H9 (cell line): ENCODE results near the gene ANKRD28. TPM values are rescaled to one million over a fixed set of nuclear protein-coding genes. Genes with fewer than 3 reads are reported as not detected.

Experiments used
- DNase-seq: peaks from one replicate; pipeline ENCODE4 v3.0.0-alpha.2; 2017
- H2AFZ ChIP-seq: one replicate; pipeline ENCODE4 v1.6.1; 2013; ENCODE audit warnings: mild to moderate bottlenecking, low read length, control low read depth, moderate library complexity
- H2AK5ac ChIP-seq: 2 replicates; pipeline ENCODE4 v1.6.1; 2013; ENCODE audit warnings: low read length, control low read depth, mixed read lengths; ENCODE audit not compliant: insufficient read length
- H2BK120ac ChIP-seq: one replicate; pipeline ENCODE4 v1.6.1; 2013; ENCODE audit warnings: low read depth, mild to moderate bottlenecking, low read length, control low read depth, inconsistent platforms; ENCODE audit not compliant: poor library complexity, severe bottlenecking
- H2BK12ac ChIP-seq: 2 replicates; pipeline ENCODE4 v1.6.1; 2013; ENCODE audit warnings: low read length, control low read depth, mixed read lengths, low read depth; ENCODE audit not compliant: insufficient read length
- H2BK15ac ChIP-seq: 2 replicates; pipeline ENCODE4 v1.6.1; 2013; ENCODE audit warnings: low read depth, low read length, control low read depth
- H2BK20ac ChIP-seq: one replicate; pipeline ENCODE4 v1.6.1; 2013; ENCODE audit warnings: low read depth, mild to moderate bottlenecking, low read length, control low read depth, inconsistent platforms; ENCODE audit not compliant: poor library complexity, severe bottlenecking
- H2BK5ac ChIP-seq: 2 replicates; pipeline ENCODE4 v1.6.1; 2013; ENCODE audit warnings: low read length, control low read depth, mixed read lengths; ENCODE audit not compliant: insufficient read length
- H3K14ac ChIP-seq: 2 replicates; pipeline ENCODE4 v1.6.1; 2013; ENCODE audit warnings: low read length, control low read depth; ENCODE audit not compliant: insufficient read depth
- H3K18ac ChIP-seq: 2 replicates; pipeline ENCODE4 v1.6.1; 2013; ENCODE audit warnings: low read depth, mild to moderate bottlenecking, mixed read lengths, low read length, control low read depth; ENCODE audit not compliant: insufficient read length
- H3K23ac ChIP-seq: 2 replicates; pipeline ENCODE4 v1.6.1; 2013; ENCODE audit warnings: low read length, control low read depth, mixed read lengths, low read depth; ENCODE audit not compliant: insufficient read length
- H3K23me2 ChIP-seq: 2 replicates; pipeline ENCODE4 v1.6.1; 2013; ENCODE audit warnings: low read depth, mild to moderate bottlenecking, mixed read lengths, low read length, control low read depth; ENCODE audit not compliant: insufficient read length, poor library complexity, severe bottlenecking
- H3K27ac ChIP-seq: 2 replicates; pipeline ENCODE4 v1.5.1; 2013; ENCODE audit warnings: low read length, control low read depth, mixed read lengths, low read depth; ENCODE audit not compliant: insufficient read length
- H3K27me3 ChIP-seq: 2 replicates; pipeline ENCODE4 v1.6.1; 2013; ENCODE audit warnings: low read length, control low read depth, inconsistent platforms; ENCODE audit not compliant: insufficient read depth
- H3K4ac ChIP-seq: 2 replicates; pipeline ENCODE4 v1.6.1; 2013; ENCODE audit warnings: low read depth, mild to moderate bottlenecking, control low read depth, inconsistent platforms, low read length, moderate library complexity
- H3K4me1 ChIP-seq: 2 replicates; pipeline ENCODE4 v1.6.1; 2013; ENCODE audit warnings: low read length, control low read depth, inconsistent platforms; ENCODE audit not compliant: insufficient read depth
- H3K4me2 ChIP-seq: 2 replicates; pipeline ENCODE4 v1.6.1; 2013; ENCODE audit warnings: low read length, control low read depth, mixed read lengths; ENCODE audit not compliant: insufficient read length, insufficient read depth
- H3K56ac ChIP-seq: 2 replicates; pipeline ENCODE4 v1.6.1; 2013; ENCODE audit warnings: low read depth, mild to moderate bottlenecking, mixed read lengths, low read length, control low read depth; ENCODE audit not compliant: insufficient read length
- H3K79me1 ChIP-seq: 2 replicates; pipeline ENCODE4 v1.6.1; 2013; ENCODE audit warnings: low read depth, mild to moderate bottlenecking, moderate library complexity, low read length, control low read depth, inconsistent platforms; ENCODE audit not compliant: insufficient read depth, poor library complexity, severe bottlenecking
- H3K79me2 ChIP-seq: 2 replicates; pipeline ENCODE4 v1.6.1; 2013; ENCODE audit warnings: low read length, control low read depth, inconsistent platforms; ENCODE audit not compliant: insufficient read depth
- H3K9ac ChIP-seq: 2 replicates; pipeline ENCODE4 v1.6.1; 2013; ENCODE audit warnings: low read length, control low read depth, mixed read lengths; ENCODE audit not compliant: insufficient read length; ENCODE audit errors: extremely low read depth
- H3K9me3 ChIP-seq: one replicate; pipeline ENCODE4 v1.6.1; 2013; ENCODE audit warnings: low read depth, low read length, inconsistent platforms; ENCODE audit not compliant: control insufficient read depth
- H3T11ph ChIP-seq: one replicate; pipeline ENCODE4 v1.6.1; 2013; ENCODE audit warnings: mild to moderate bottlenecking, low read length, control low read depth, inconsistent platforms
- H4K20me1 ChIP-seq: one replicate; pipeline ENCODE4 v1.6.1; 2013; ENCODE audit not compliant: control insufficient read depth, insufficient read length, insufficient read depth
- H4K5ac ChIP-seq: 2 replicates; pipeline ENCODE4 v1.6.1; 2013; ENCODE audit warnings: low read depth, mild to moderate bottlenecking, mixed read lengths, low read length, control low read depth; ENCODE audit not compliant: insufficient read length
- H4K8ac ChIP-seq: replicated peaks from 2 replicates; pipeline ENCODE4 v1.6.1; 2013; ENCODE audit warnings: low read length, control low read depth, mixed read lengths, low read depth; ENCODE audit not compliant: insufficient read length
- H4K91ac ChIP-seq: 2 replicates; pipeline ENCODE4 v1.6.1; 2013; ENCODE audit warnings: low read depth, mild to moderate bottlenecking, moderate library complexity, mixed read lengths, low read length, control low read depth; ENCODE audit not compliant: insufficient read length
- H3K27ac Mint-ChIP-seq, 3 experiments: 2 replicates in 2 of 3; 3 replicates in 1 of 3; pipeline ENCODE4 v1.8.0; 2020 to 2021; ENCODE audit warnings: mixed read lengths in 3 of 3, mild to moderate bottlenecking in 1 of 3, moderate library complexity in 1 of 3
- H3K27me3 Mint-ChIP-seq: 2 replicates; pipeline ENCODE4 v1.8.0; 2021; ENCODE audit warnings: low read depth, mild to moderate bottlenecking, moderate library complexity, mixed read lengths
- H3K36me3 Mint-ChIP-seq, 3 experiments: 2 replicates in 2 of 3; 3 replicates in 1 of 3; pipeline ENCODE4 v1.8.0; 2020 to 2021; ENCODE audit warnings: low read depth in 3 of 3, mixed read lengths in 3 of 3; ENCODE audit not compliant: insufficient read depth in 1 of 3
- H3K4me1 Mint-ChIP-seq, 2 experiments: 2 replicates each; pipeline ENCODE4 v1.8.0; 2020; ENCODE audit warnings: mixed read lengths in 2 of 2
- H3K4me3 Mint-ChIP-seq, 2 experiments: 2 replicates in 1 of 2; 3 replicates in 1 of 2; pipeline ENCODE4 v1.8.0; 2020 to 2021; ENCODE audit warnings: mild to moderate bottlenecking in 2 of 2, mixed read lengths in 2 of 2, moderate library complexity in 1 of 2
- H3K9me3 Mint-ChIP-seq, 2 experiments: 2 replicates in 1 of 2; 3 replicates in 1 of 2; pipeline ENCODE4 v1.8.0; 2020; ENCODE audit warnings: mild to moderate bottlenecking in 2 of 2, mixed read lengths in 2 of 2, moderate library complexity in 1 of 2
- WGBS: extraction: QIAGEN DNeasy Blood & Tissue Kit; methylation state at CpG from one replicate; pipeline ENCODE4 v1.1.7; 2013; ENCODE audit warnings: missing lambda C conversion rate, low lambda C conversion rate, mixed read lengths; ENCODE audit not compliant: insufficient read length; ENCODE audit errors: extremely low coverage; 5-methylcytosine and 5-hydroxymethylcytosine counted together
- total RNA-seq: library from RNA; stranded (reverse); gene quantifications from 2 replicates; pipeline ENCODE4 v1.2.1, GENCODE V29; 2021
- TF ChIP-seq, protein P1 (sequence below): fragments of 200-600 bp; sonication (generic); conservative IDR thresholded peaks from 3 replicates; pipeline ENCODE4 v1.8.0; 2021; ENCODE audit warnings: antibody characterized with exemption, mild to moderate bottlenecking

The ANKRD28 gene
- total RNA-seq, 1 experiment from 2014 or later = 59.0 TPM

GRCh38 chr3:15707779-15708178, 90.0 kb downstream of the ANKRD28 start:
- H3K9me3 ChIP-seq = no peaks in the 10 kb centered on the region
- H4K91ac ChIP-seq = no peak overlapping the region
- H3K4ac ChIP-seq = no peak overlapping the region
- H3K4me2 ChIP-seq = no peak overlapping the region
- H3K4me1 ChIP-seq = no peaks in the 10 kb centered on the region
- H3K23me2 ChIP-seq = no peaks in the 10 kb centered on the region
- H3K27me3 ChIP-seq = no peaks in the 10 kb centered on the region
- H3K18ac ChIP-seq = no peak overlapping the region
- H3K36me3 Mint-ChIP-seq = peaks cover 23 to 54% (median 52%) of the 10 kb centered on the region in 3 experiments; a peak in 6 of 7 replicates
- DNase-seq = no peak
- no peak overlapping the region for H3K56ac ChIP-seq
- H3K27ac Mint-ChIP-seq = no peak overlapping the region
- H4K5ac ChIP-seq = no peak overlapping the region
- H3T11ph ChIP-seq = no peak overlapping the region
- H3K14ac ChIP-seq = no peak overlapping the region
- no peak overlapping the region for H3K23ac ChIP-seq
- H3K27ac ChIP-seq = no peak overlapping the region
- H2AFZ ChIP-seq = no peak overlapping the region
- WGBS = no CpG with 5 or more reads among the region's 1 CpG
- H2BK12ac ChIP-seq = no peak overlapping the region
- no peak overlapping the region for H2AK5ac ChIP-seq
- H4K20me1 ChIP-seq = no peaks in the 10 kb centered on the region
- peaks cover 2 to 6% of the 10 kb centered on the region in 2 experiments; a peak in 3 of 4 replicates for H3K4me1 Mint-ChIP-seq
- H3K9ac ChIP-seq = no peak overlapping the region
- TF ChIP-seq, protein P1, sequence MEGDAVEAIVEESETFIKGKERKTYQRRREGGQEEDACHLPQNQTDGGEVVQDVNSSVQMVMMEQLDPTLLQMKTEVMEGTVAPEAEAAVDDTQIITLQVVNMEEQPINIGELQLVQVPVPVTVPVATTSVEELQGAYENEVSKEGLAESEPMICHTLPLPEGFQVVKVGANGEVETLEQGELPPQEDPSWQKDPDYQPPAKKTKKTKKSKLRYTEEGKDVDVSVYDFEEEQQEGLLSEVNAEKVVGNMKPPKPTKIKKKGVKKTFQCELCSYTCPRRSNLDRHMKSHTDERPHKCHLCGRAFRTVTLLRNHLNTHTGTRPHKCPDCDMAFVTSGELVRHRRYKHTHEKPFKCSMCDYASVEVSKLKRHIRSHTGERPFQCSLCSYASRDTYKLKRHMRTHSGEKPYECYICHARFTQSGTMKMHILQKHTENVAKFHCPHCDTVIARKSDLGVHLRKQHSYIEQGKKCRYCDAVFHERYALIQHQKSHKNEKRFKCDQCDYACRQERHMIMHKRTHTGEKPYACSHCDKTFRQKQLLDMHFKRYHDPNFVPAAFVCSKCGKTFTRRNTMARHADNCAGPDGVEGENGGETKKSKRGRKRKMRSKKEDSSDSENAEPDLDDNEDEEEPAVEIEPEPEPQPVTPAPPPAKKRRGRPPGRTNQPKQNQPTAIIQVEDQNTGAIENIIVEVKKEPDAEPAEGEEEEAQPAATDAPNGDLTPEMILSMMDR = no peak
- H3K9me3 Mint-ChIP-seq = no peaks in the 10 kb centered on the region
- H3K27me3 Mint-ChIP-seq = no peaks in the 10 kb centered on the region
- no peaks in the 10 kb centered on the region for H3K79me2 ChIP-seq
- H4K8ac ChIP-seq = no peak overlapping the region
- no peaks in the 10 kb centered on the region for H3K79me1 ChIP-seq
- no peak overlapping the region for H2BK5ac ChIP-seq
- H3K4me3 Mint-ChIP-seq = no peak overlapping the region
- H2BK120ac ChIP-seq = no peak overlapping the region
- no peak overlapping the region for H2BK15ac ChIP-seq
- H2BK20ac ChIP-seq = no peak overlapping the region
